Fibroblast of the aortic adventitia (primary cell): ENCODE results near the gene PARP1. TPM values are rescaled to one million over a fixed set of nuclear protein-coding genes. Genes with fewer than 3 reads are reported as not detected.
A peak's percentile ranks its signal among the peaks of the same experiment; 100 is the strongest.

Source experiments
- DNase-seq: peaks from one replicate; pipeline ENCODE4 v3.0.0-alpha.2; 2010; ENCODE audit warnings: low read depth
- H3K4me3 ChIP-seq: 2 replicates; pipeline ENCODE4 v1.5.1; 2011; ENCODE audit warnings: low read depth, mild to moderate bottlenecking, control low read depth, low read length, moderate library complexity
- total RNA-seq: library from RNA; depleted of rRNA; stranded (reverse); fragments of >200 nt; gene quantifications from 2 replicates; pipeline ENCODE4 v1.2.3, GENCODE V29; 2012; ENCODE audit warnings: low replicate concordance
- TF ChIP-seq, protein P1 (sequence below): IDR thresholded peaks from 2 replicates; pipeline ENCODE4 v1.5.1; 2011; ENCODE audit warnings: mild to moderate bottlenecking, low read length, control low read depth, inconsistent platforms; ENCODE audit not compliant: insufficient read depth

PARP1 gene
- total RNA-seq, 1 donor = 67.8 TPM

DNA sequence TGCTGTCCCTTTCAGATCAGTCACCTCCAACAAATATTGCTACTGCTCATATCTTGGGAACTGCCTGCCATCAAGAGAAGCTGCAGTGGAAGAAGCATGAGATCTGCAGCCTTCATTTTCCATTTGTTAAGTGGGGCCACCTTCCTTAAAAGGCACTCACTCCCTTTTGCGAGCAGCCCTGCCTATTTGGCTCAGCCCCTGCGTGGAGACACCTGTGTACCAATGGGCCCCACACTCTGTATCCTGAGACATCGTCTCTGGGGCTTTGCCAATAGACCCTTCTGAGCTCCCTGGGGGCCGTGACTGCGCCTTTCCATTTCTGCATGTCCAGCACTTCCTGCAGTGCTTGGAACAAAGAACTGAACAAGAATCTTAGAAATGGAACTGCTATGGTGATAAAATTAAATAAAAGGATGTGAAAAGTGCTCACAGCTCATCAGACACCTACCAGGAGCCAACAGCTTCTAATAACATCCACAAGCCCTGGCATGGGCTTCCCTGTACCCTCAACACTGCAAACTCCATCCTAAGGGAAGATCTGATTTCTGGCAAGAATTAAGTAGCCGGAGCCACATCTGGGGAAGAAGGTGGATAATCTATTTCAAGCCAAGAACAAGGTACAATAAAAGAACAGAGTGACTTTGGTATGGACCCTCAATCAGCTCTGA is 36.7 kb downstream of the PARP1 start:
- no peak overlapping the region for H3K4me3 ChIP-seq
- no peak for DNase-seq
- TF ChIP-seq, protein P1, sequence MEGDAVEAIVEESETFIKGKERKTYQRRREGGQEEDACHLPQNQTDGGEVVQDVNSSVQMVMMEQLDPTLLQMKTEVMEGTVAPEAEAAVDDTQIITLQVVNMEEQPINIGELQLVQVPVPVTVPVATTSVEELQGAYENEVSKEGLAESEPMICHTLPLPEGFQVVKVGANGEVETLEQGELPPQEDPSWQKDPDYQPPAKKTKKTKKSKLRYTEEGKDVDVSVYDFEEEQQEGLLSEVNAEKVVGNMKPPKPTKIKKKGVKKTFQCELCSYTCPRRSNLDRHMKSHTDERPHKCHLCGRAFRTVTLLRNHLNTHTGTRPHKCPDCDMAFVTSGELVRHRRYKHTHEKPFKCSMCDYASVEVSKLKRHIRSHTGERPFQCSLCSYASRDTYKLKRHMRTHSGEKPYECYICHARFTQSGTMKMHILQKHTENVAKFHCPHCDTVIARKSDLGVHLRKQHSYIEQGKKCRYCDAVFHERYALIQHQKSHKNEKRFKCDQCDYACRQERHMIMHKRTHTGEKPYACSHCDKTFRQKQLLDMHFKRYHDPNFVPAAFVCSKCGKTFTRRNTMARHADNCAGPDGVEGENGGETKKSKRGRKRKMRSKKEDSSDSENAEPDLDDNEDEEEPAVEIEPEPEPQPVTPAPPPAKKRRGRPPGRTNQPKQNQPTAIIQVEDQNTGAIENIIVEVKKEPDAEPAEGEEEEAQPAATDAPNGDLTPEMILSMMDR = no peak

DNA sequence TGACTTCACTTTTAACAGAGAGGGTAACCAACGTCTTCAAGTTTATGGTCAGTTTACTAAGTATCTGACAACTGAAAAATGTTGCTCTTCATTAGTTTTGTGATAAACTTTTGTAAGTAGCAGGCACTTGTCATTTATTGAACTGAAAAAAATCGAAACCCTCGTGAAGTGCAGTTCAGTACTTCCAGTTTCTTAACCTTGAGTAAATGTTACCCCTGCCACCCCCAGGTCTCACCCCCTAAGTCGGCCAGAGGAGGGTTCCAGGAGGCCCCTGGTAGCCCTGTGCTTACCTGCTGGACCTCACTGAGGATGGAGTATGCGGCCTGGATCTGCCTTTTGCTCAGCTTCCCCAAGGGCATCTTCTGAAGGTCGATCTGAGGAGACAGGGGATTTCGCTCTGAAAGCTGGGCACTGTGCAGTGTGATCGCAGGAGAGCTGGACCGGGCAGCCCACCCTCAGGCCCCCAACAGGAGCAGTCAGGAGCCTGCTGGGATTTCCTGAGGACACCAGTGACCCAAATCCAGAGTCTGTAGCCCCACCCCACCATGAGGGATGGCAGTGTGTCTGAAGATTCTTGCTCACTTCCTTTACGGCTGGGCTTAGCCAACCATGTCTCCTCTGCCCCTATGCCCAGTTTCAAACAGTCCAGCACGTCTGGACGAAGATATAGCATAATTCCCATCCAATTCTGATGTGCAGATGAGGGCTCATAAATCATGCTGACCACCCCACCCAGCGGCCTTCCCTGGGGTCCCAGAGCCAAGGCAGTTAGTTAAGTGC is 37.6 kb downstream of the PARP1 start:
- DNase-seq = no peak
- no peak overlapping the region for H3K4me3 ChIP-seq
- TF ChIP-seq, protein P1 = no peak

- TF ChIP-seq, protein P1 = no peak
- H3K4me3 ChIP-seq = no peak overlapping the region
- no peak for DNase-seq
Measured at GRCh38 chr1:226369110-226369509, 38.8 kb downstream of the PARP1 start.

GRCh38 chr1:226366290-226366689 is 41.6 kb downstream of the PARP1 start:
- TF ChIP-seq, protein P1 = no peak
- no peak for DNase-seq
- H3K4me3 ChIP-seq = no peak overlapping the region

GRCh38 chr1:226365831-226366231 is 42.1 kb downstream of the PARP1 start:
- H3K4me3 ChIP-seq = no peak overlapping the region
- TF ChIP-seq, protein P1 = no peak
- peak; percentile 16 for DNase-seq

DNA sequence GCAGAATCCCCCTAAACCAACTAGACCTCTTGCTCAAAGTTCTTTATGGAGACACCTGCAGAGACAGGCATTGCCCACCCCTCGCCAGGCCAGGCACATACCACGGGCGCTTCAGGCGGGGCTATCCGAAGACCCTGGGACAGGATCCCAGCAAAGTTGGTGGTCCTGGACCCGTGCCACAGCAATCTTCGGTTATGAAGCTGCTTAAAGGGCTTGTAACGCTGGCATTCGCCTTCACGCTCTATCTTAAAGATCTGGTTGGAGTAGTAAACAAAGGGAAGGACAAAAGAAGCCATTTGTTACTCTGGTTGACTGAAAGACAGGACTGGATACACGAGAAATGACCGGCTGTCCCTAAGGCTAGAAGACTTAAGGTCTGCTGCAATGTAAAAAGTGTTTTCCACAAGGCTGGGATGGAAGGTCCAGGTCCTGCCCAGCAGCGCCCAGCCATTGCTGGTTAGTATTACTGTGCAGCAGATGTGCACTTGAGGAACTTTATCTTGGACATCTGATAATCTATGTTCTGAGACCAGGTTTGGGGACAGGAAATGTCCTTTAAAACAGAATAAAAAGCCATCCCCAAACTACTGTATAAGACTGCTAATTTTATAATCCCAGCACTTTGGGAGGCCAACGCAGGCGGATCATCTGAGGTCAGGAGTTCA is 42.9 kb downstream of the PARP1 start:
- no peak overlapping the region for H3K4me3 ChIP-seq
- DNase-seq = no peak
- TF ChIP-seq, protein P1 = no peak
